ENCODE data around the gene AIFM1. TPM values are rescaled to one million over a fixed set of nuclear protein-coding genes. Genes with fewer than 3 reads are reported as not detected.

The AIFM1 gene
- total and polyA plus RNA-seq, 5 experiments from 2014 or later: 25.1 to 36.9 (median 27.8) TPM

GRCh38 chrX:130095249-130096030 is 70.2 kb downstream of the AIFM1 start:
- H3K36me3 Mint-ChIP-seq: no peaks in the 10 kb centered on the region
- no peaks in the 10 kb centered on the region for H3K9me3 Mint-ChIP-seq
- DNase-seq (no peak), ATAC-seq (no peak)
- H3K4me3 Mint-ChIP-seq: peak overlapping the region in 7 of 10 donors; percentile 5 to 59 (median 31)
- peak overlapping the region in 9 of 10 donors; percentile 31 to 92 (median 78) for H3K27ac Mint-ChIP-seq
- H3K27me3 Mint-ChIP-seq: no peaks in the 10 kb centered on the region
- POLR2A ChIA-PET: interaction anchor here (0.7 to 4.7 kb wide), 6 partner anchors 9 to 24 kb away, joined by 3 to 33 read pairs (median 6); partner anchors contain the start of gene ELF4
- H3K4me1 Mint-ChIP-seq: peaks cover 16 to 85% (median 62%) of the 10 kb centered on the region in 4 donors

GRCh38 chrX:130094696-130095095 is 70.9 kb downstream of the AIFM1 start:
- Mint-ChIP-seq H3K27ac (peak overlapping the region in 9 of 10 donors; percentile 31 to 92 (median 78)), H3K4me3 (peak overlapping the region in 6 of 10 donors; percentile 18 to 63 (median 46))

GRCh38 chrX:130093271-130093670 is 72.4 kb downstream of the AIFM1 start:
- Mint-ChIP-seq H3K27ac (peak overlapping the region in 9 of 10 donors; percentile 28 to 93 (median 69)), H3K36me3 (no peaks in the 10 kb centered on the region), H3K4me1 (peaks cover 16 to 82% (median 60%) of the 10 kb centered on the region in 4 donors), H3K4me3 (peak overlapping the region in 4 of 10 donors; percentile 15 to 60 (median 38)), H3K27me3 (no peaks in the 10 kb centered on the region), H3K9me3 (no peaks in the 10 kb centered on the region)
- ATAC-seq: no peak
- POLR2A ChIA-PET: interaction anchor here (4.7 kb wide), 1 partner anchor 16 kb away, joined by 33 read pairs; the partner anchor contains the start of gene ELF4
- DNase-seq: no peak

More at GRCh38 chrX:130094696-130095095, 70.9 kb downstream of the AIFM1 start:
- ATAC-seq: no peak
- POLR2A ChIA-PET: interaction anchor here (0.7 to 4.7 kb wide), 7 partner anchors 9 to 71 kb away, joined by 3 to 33 read pairs (median 4); partner anchors contain the start of genes AIFM1 and ELF4
- H3K4me1 Mint-ChIP-seq: peaks cover 18 to 84% (median 62%) of the 10 kb centered on the region in 4 donors
- DNase-seq: no peak
- H3K27me3 Mint-ChIP-seq: no peaks in the 10 kb centered on the region
- H3K36me3 Mint-ChIP-seq: no peaks in the 10 kb centered on the region
- no peaks in the 10 kb centered on the region for H3K9me3 Mint-ChIP-seq

GRCh38 chrX:130091980-130092522 is 73.6 kb downstream of the AIFM1 start:
- Mint-ChIP-seq H3K36me3 (no peaks in the 10 kb centered on the region), H3K9me3 (no peaks in the 10 kb centered on the region), H3K27me3 (no peaks in the 10 kb centered on the region)

GRCh38 chrX:130090364-130090763 is 75.3 kb downstream of the AIFM1 start:
- H3K27me3 Mint-ChIP-seq: no peaks in the 10 kb centered on the region
- peak overlapping the region; percentile 61 to 96 (median 85) for H3K27ac Mint-ChIP-seq
- no peaks in the 10 kb centered on the region for H3K36me3 Mint-ChIP-seq
- H3K4me3 Mint-ChIP-seq: peak overlapping the region; percentile 6 to 80 (median 74)
- H3K4me1 Mint-ChIP-seq: peaks cover 16 to 87% (median 53%) of the 10 kb centered on the region in 4 donors
- POLR2A ChIA-PET: no interaction called here
- ATAC-seq: no peak
- no peak for DNase-seq
- H3K9me3 Mint-ChIP-seq: no peaks in the 10 kb centered on the region

More at GRCh38 chrX:130091980-130092522, 73.6 kb downstream of the AIFM1 start:
- ATAC-seq (peak; percentile 96 to 98), DNase-seq (peak; percentile 53 to 95 (median 84))
- H3K27ac Mint-ChIP-seq: peak overlapping the region; percentile 86 to 97 (median 96)
- H3K4me1 Mint-ChIP-seq: peaks cover 16 to 84% (median 58%) of the 10 kb centered on the region in 4 donors
- peak overlapping the region; percentile 80 to 95 (median 86) for H3K4me3 Mint-ChIP-seq
- POLR2A ChIA-PET: interaction anchor here (1.2 to 4.7 kb wide), 5 partner anchors 10 to 28 kb away, joined by 3 to 33 read pairs (median 10); partner anchors contain the start of gene ELF4

GRCh38 chrX:130086447-130087206 is 79.0 kb downstream of the AIFM1 start:
- ATAC-seq (peak; percentile 75 to 76), DNase-seq (peak in 9 of 10 donors; percentile 46 to 85 (median 68))
- POLR2A ChIA-PET: interaction anchor here (0.8 to 4.4 kb wide), 6 partner anchors 9 to 79 kb away, joined by 3 to 16 read pairs (median 6); partner anchors contain the start of genes AIFM1 and ELF4
- Mint-ChIP-seq H3K4me1 (peaks cover 13 to 88% (median 49%) of the 10 kb centered on the region in 4 donors), H3K4me3 (peak overlapping the region; percentile 82 to 94 (median 88)), H3K27ac (peak overlapping the region; percentile 64 to 97 (median 92)), H3K36me3 (no peaks in the 10 kb centered on the region), H3K9me3 (no peaks in the 10 kb centered on the region), H3K27me3 (no peaks in the 10 kb centered on the region)

GRCh38 chrX:130085551-130086446 is 79.8 kb downstream of the AIFM1 start:
- DNase-seq (no peak), ATAC-seq (no peak)
- POLR2A ChIA-PET: interaction anchor here (0.6 to 4.4 kb wide), 7 partner anchors 10 to 180 kb away, joined by 3 to 16 read pairs (median 6); partner anchors contain the start of genes AIFM1 and ELF4
- Mint-ChIP-seq H3K4me1 (peaks cover 16 to 92% (median 54%) of the 10 kb centered on the region in 4 donors), H3K27me3 (no peaks in the 10 kb centered on the region), H3K27ac (peak overlapping the region; percentile 64 to 97 (median 92)), H3K9me3 (no peaks in the 10 kb centered on the region), H3K4me3 (peak overlapping the region; percentile 82 to 94 (median 88)), H3K36me3 (no peaks in the 10 kb centered on the region)

- no peaks in the 10 kb centered on the region for H3K9me3 Mint-ChIP-seq
- peaks cover 14 to 89% (median 53%) of the 10 kb centered on the region in 4 donors for H3K4me1 Mint-ChIP-seq
- H3K27ac Mint-ChIP-seq: peak overlapping the region; percentile 90 to 97 (median 92)
- H3K36me3 Mint-ChIP-seq: peaks cover 0 to 4% (median 0%) of the 10 kb centered on the region in 3 donors
- ATAC-seq: peak in 1 of 2 donors; percentile 13
- POLR2A ChIA-PET: interaction anchor here (0.6 to 4.4 kb wide), 8 partner anchors 10 to 36 kb away, joined by 3 to 16 read pairs (median 3); partner anchors contain the start of gene ELF4
- no peaks in the 10 kb centered on the region for H3K27me3 Mint-ChIP-seq
- H3K4me3 Mint-ChIP-seq: peak overlapping the region; percentile 82 to 94 (median 88)
- no peak for DNase-seq
Measured at GRCh38 chrX:130084631-130085237, 80.9 kb downstream of the AIFM1 start.

- Mint-ChIP-seq H3K27me3 (no peaks in the 10 kb centered on the region), H3K9me3 (no peaks in the 10 kb centered on the region), H3K36me3 (peaks cover 0 to 8% (median 0%) of the 10 kb centered on the region in 3 donors), H3K4me1 (peaks cover 15 to 89% (median 54%) of the 10 kb centered on the region in 4 donors), H3K27ac (peak overlapping the region; percentile 90 to 97 (median 92)), H3K4me3 (peak overlapping the region; percentile 82 to 94 (median 88))
- no peak for ATAC-seq
- POLR2A ChIA-PET: interaction anchor here (0.6 to 1.0 kb wide), 3 partner anchors 11 to 177 kb away, joined by 3 read pairs; partner anchors contain the start of gene ELF4
- DNase-seq: no peak
Measured at GRCh38 chrX:130083656-130084382, 81.8 kb downstream of the AIFM1 start.

- Mint-ChIP-seq H3K9me3 (no peaks in the 10 kb centered on the region), H3K27me3 (no peaks in the 10 kb centered on the region), H3K27ac (peak overlapping the region; percentile 90 to 97 (median 94)), H3K4me3 (peak overlapping the region; percentile 82 to 94 (median 88)), H3K36me3 (peaks cover 0 to 8% (median 0%) of the 10 kb centered on the region in 3 donors), H3K4me1 (peaks cover 15 to 82% (median 50%) of the 10 kb centered on the region in 4 donors)
- no peak for ATAC-seq
- DNase-seq: no peak
- POLR2A ChIA-PET: interaction anchor here (1.3 to 4.1 kb wide), 3 partner anchors 9 to 38 kb away, joined by 7 to 46 read pairs (median 10); no protein-coding TSS in a partner anchor
Measured at GRCh38 chrX:130083107-130083490, 82.5 kb downstream of the AIFM1 start.
